Kidney epithelial cell (primary cell): Measurements from ENCODE around the gene TTC9B. TPM values are rescaled to one million over a fixed set of nuclear protein-coding genes. Genes with fewer than 3 reads are reported as not detected.

Experiments used
- DNase-seq: peaks from one replicate; pipeline ENCODE4 v3.0.0-alpha.2; 2010; ENCODE audit warnings: low read depth
- H3K27me3 ChIP-seq: 2 replicates; pipeline ENCODE4 v1.6.0; 2011; ENCODE audit warnings: low read length; ENCODE audit not compliant: control insufficient read depth, insufficient read depth
- H3K36me3 ChIP-seq: 2 replicates; pipeline ENCODE4 v1.5.1; 2011; ENCODE audit warnings: low read length; ENCODE audit not compliant: control insufficient read depth, insufficient read depth
- H3K4me3 ChIP-seq: 2 replicates; pipeline ENCODE4 v1.5.1; 2011; ENCODE audit warnings: low read depth, mild to moderate bottlenecking, control low read depth, low read length
- total RNA-seq: library from RNA; depleted of rRNA; stranded (reverse); fragments of >200 nt; gene quantifications from 2 replicates; pipeline ENCODE4 v1.2.3, GENCODE V29; 2015
- TF ChIP-seq, protein P1 (sequence below): IDR thresholded peaks from 2 replicates; pipeline ENCODE4 v1.5.1; 2011; ENCODE audit warnings: mild to moderate bottlenecking, moderate library complexity, low read length, control low read depth, inconsistent platforms; ENCODE audit not compliant: insufficient read depth, poor library complexity, severe bottlenecking

The TTC9B gene
- total RNA-seq, 1 donor from 2014 or later: not detected

- Histone ChIP-seq H3K4me3 (no peak overlapping the region), H3K36me3 (no peaks in the 10 kb centered on the region), H3K27me3 (peaks cover 33% of the 10 kb centered on the region)
- TF ChIP-seq, protein P1, sequence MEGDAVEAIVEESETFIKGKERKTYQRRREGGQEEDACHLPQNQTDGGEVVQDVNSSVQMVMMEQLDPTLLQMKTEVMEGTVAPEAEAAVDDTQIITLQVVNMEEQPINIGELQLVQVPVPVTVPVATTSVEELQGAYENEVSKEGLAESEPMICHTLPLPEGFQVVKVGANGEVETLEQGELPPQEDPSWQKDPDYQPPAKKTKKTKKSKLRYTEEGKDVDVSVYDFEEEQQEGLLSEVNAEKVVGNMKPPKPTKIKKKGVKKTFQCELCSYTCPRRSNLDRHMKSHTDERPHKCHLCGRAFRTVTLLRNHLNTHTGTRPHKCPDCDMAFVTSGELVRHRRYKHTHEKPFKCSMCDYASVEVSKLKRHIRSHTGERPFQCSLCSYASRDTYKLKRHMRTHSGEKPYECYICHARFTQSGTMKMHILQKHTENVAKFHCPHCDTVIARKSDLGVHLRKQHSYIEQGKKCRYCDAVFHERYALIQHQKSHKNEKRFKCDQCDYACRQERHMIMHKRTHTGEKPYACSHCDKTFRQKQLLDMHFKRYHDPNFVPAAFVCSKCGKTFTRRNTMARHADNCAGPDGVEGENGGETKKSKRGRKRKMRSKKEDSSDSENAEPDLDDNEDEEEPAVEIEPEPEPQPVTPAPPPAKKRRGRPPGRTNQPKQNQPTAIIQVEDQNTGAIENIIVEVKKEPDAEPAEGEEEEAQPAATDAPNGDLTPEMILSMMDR: no peak
- DNase-seq: no peak
Measured at GRCh38 chr19:40228346-40228745, 10.2 kb upstream of the TTC9B start.

- H3K4me3 ChIP-seq: no peak overlapping the region
- DNase-seq: no peak
Measured at GRCh38 chr19:40225440-40226305, 7.5 kb upstream of the TTC9B start.

DNA sequence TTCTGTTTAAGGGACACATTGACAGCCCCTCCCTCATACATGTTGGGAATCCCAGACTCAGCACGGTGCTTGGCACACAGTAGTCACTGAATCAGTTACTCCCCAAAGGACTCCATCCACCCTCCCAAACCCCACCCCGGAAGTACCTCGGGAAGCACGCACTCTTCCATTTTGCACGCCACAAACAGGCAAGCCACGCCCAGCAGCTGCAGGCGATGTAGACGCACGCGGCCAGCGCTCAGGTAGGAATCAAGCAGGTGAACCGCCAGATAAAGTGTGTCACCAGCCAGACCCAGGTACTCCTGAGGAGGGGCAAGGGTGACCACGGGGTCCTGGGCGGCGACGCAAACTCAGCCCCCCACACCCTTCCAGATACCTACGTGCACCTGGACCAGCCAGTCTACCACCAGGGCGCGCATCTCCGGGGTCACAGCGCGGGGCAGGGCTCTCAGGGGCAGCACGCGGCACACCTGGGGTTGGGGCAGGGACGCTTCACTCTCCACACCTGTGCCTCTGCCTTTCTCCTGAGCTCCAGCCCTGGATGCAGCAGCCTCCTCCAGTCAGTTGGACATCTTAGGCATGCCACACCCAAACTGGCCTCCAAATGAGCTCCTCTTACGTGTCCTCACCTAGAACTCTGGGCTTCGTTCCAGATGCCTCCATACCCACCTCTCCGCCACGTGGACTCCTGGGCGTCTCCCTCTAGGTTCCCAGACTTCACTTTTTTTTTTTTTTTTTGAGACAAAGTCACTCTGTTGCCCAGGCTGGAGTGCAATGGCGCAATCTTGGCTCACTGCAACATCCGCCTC is 6.4 kb upstream of the TTC9B start:
- TF ChIP-seq, protein P1: no peak
- H3K36me3 ChIP-seq: no peaks in the 10 kb centered on the region
- no peak overlapping the region for H3K4me3 ChIP-seq
- DNase-seq: no peak
- H3K27me3 ChIP-seq: peaks cover 39% of the 10 kb centered on the region

More at GRCh38 chr19:40225440-40226305, 7.5 kb upstream of the TTC9B start:
- Histone ChIP-seq H3K36me3 (no peaks in the 10 kb centered on the region), H3K27me3 (peaks cover 39% of the 10 kb centered on the region)
- TF ChIP-seq, protein P1: no peak

DNA sequence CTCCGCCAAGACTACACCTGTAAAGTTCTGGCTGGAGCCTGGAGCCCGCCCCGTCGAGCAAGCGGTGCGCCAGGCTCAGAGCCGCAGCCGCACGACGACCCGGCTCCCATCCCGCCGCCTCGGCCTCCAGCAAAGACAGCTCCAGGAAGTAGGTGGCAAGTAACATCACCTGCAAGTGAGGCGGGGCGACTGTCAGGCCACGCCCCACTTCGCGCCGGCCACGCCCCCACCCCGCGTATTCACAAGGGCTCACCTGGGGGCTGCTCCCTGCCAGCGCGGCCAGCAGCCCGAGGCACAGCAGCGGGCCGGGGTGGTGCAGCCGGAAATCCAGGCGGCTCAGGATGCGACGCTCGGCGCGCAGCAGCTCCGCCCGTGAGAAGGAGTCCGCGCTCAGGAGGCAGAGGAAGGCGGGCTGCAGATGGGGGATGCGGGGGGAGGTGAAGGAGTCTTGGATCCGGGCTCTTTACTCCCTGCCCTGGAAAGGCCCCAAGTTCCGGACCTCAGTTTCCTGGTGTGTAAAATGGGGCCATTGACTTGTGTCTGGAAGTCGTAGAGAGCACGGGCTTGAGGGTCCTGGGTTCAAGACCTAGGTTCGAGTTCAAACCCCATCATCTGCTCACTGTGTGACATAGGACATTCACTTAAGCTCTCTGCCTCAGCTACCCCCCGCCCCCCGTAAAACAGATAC is 5.1 kb upstream of the TTC9B start:
- DNase-seq: no peak
- no peak overlapping the region for H3K4me3 ChIP-seq

DNA sequence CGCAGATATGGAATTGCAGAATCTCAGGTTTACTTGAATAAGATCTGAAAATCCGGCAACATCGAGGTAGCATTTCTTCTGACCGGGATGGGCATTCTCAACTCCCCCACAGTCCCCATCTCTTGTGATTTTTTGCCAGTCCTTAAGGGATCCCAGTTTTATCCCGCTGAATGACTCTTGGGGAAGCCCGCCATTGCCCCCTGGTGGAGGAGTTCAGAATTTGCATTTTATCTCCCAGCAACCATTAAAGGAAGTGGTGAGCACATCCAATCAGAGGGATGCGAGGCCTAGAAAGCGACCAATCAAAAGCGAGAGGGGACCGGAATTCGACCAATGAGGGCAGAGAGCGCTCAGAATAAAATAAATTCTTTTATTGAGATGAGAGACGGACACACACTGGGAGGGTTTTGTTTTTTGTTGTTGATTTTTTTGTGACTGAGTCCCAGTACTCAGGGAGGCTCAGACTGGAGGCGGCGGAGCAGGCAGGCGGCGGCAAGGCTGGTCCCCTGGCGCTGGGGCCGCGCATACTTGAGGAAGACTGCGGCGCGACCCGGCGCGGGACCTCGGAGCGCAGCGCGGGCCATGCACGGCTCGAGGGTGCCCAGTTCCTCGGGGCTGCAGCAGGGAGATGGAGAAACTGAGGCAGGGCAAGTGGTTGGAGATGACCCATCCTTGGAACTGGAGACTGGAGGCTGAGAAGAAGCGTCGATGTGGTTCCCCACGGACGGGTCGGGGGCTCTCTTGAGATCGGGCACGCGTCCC is 3.9 kb upstream of the TTC9B start:
- peaks cover 52% of the 10 kb centered on the region for H3K27me3 ChIP-seq
- DNase-seq: peak; percentile 77
- no peak overlapping the region for H3K4me3 ChIP-seq
- H3K36me3 ChIP-seq: no peaks in the 10 kb centered on the region
- TF ChIP-seq, protein P1: peak; percentile 78

More for the DNA sequence above, 5.1 kb upstream of the TTC9B start:
- Histone ChIP-seq H3K36me3 (no peaks in the 10 kb centered on the region), H3K27me3 (peaks cover 43% of the 10 kb centered on the region)
- TF ChIP-seq, protein P1: no peak
